GM23248 (cell line): ENCODE measurements around the gene CHD3. TPM values are rescaled to one million over a fixed set of nuclear protein-coding genes. Genes with fewer than 3 reads are reported as not detected.

ENCODE experiments used
- DNase-seq: peaks from one replicate; pipeline ENCODE4 v3.0.0-alpha.2; 2015
- H2AFZ ChIP-seq: fragments of 200-600 bp; sonication (generic); 2 replicates; pipeline ENCODE4 v1.6.1; 2016; ENCODE audit warnings: antibody characterized with exemption
- H3F3A ChIP-seq: fragments of 200-600 bp; sonication (generic); 2 replicates; pipeline ENCODE4 v1.6.1; 2016; ENCODE audit warnings: mild to moderate bottlenecking, antibody characterized with exemption, mixed run types; ENCODE audit not compliant: insufficient read depth
- H3K27ac ChIP-seq: fragments of 200-600 bp; sonication (generic); 2 replicates; pipeline ENCODE4 v1.5.1; 2016; ENCODE audit warnings: mild to moderate bottlenecking
- H3K27me3 ChIP-seq: fragments of 200-600 bp; sonication (generic); replicated peaks from 2 replicates; pipeline ENCODE4 v1.6.1; 2016; ENCODE audit warnings: mild to moderate bottlenecking; ENCODE audit not compliant: insufficient read depth
- H3K36me3 ChIP-seq: fragments of 200-600 bp; sonication (generic); 2 replicates; pipeline ENCODE4 v1.6.1; 2016; ENCODE audit warnings: low read depth, mild to moderate bottlenecking
- H3K4me1 ChIP-seq: fragments of 200-600 bp; sonication (generic); 2 replicates; pipeline ENCODE4 v1.6.1; 2016; ENCODE audit warnings: mild to moderate bottlenecking; ENCODE audit not compliant: insufficient read depth
- H3K4me2 ChIP-seq: fragments of 200-600 bp; sonication (generic); one replicate; pipeline ENCODE4 v1.6.1; 2016; ENCODE audit warnings: mild to moderate bottlenecking; ENCODE audit not compliant: unreplicated experiment
- H3K4me3 ChIP-seq: fragments of 200-600 bp; sonication (generic); 2 replicates; pipeline ENCODE4 v1.5.1; 2016; ENCODE audit warnings: mild to moderate bottlenecking
- H3K79me2 ChIP-seq: fragments of 200-600 bp; sonication (generic); 2 replicates; pipeline ENCODE4 v1.6.1; 2016; ENCODE audit warnings: mild to moderate bottlenecking; ENCODE audit not compliant: insufficient read depth
- H3K9ac ChIP-seq: fragments of 200-600 bp; sonication (generic); 2 replicates; pipeline ENCODE4 v1.6.1; 2016; ENCODE audit warnings: mild to moderate bottlenecking
- H3K9me2 ChIP-seq: fragments of 200-600 bp; sonication (generic); 2 replicates; pipeline ENCODE4 v1.6.1; 2016; ENCODE audit warnings: mixed run types, mild to moderate bottlenecking, moderate library complexity; ENCODE audit not compliant: insufficient read depth
- H3K9me3 ChIP-seq: fragments of 200-600 bp; sonication (generic); one replicate; pipeline ENCODE4 v1.6.1; 2017; ENCODE audit warnings: low read depth
- H4K20me1 ChIP-seq: fragments of 200-600 bp; sonication (generic); 2 replicates; pipeline ENCODE4 v1.6.0; 2016; ENCODE audit not compliant: insufficient read depth
- EZH2 ChIP-seq: fragments of 200-600 bp; sonication (generic); IDR thresholded peaks from 2 replicates; pipeline ENCODE4 v1.6.1; 2018; ENCODE audit warnings: antibody characterized with exemption, mild to moderate bottlenecking; ENCODE audit not compliant: insufficient read depth, poor library complexity, severe bottlenecking
- EZH2phosphoT487 ChIP-seq: fragments of 200-600 bp; sonication (generic); IDR thresholded peaks from 2 replicates; pipeline ENCODE4 v1.6.1; 2018; ENCODE audit warnings: antibody characterized with exemption, moderate library complexity, mild to moderate bottlenecking, low read depth; ENCODE audit not compliant: insufficient read depth
- WGBS, 2 experiments: methylation state at CpG; one replicate each; pipeline ENCODE4 v1.1.6; 2015 to 2017; ENCODE audit warnings: low lambda C conversion rate in 2 of 2, low coverage in 1 of 2; ENCODE audit errors: missing lambda C conversion rate in 2 of 2; 5-methylcytosine and 5-hydroxymethylcytosine counted together
- in situ Hi-C: fragments of 300-500 bp; cut with MboI; formaldehyde crosslinking; loops from 2 replicates; pipeline ENCODE4 v1.15.0; 2020
- polyA plus RNA-seq: library from polyadenylated mRNA; unstranded; fragments of >200 nt; fragmentation: Nextera tagmentation; extraction: Ambion mirVana; gene quantifications from 2 replicates; pipeline ENCODE4 v1.2.1, GENCODE V29; 2016
- total RNA-seq: library from RNA; depleted of rRNA; stranded (reverse); fragments of >200 nt; shearing (Covaris generic); gene quantifications from 2 replicates; pipeline ENCODE4 v1.2.3, GENCODE V29; 2014

CHD3 gene
- total and polyA plus RNA-seq, 2 experiments from 2014 or later: 16.0 to 73.6 TPM

DNA sequence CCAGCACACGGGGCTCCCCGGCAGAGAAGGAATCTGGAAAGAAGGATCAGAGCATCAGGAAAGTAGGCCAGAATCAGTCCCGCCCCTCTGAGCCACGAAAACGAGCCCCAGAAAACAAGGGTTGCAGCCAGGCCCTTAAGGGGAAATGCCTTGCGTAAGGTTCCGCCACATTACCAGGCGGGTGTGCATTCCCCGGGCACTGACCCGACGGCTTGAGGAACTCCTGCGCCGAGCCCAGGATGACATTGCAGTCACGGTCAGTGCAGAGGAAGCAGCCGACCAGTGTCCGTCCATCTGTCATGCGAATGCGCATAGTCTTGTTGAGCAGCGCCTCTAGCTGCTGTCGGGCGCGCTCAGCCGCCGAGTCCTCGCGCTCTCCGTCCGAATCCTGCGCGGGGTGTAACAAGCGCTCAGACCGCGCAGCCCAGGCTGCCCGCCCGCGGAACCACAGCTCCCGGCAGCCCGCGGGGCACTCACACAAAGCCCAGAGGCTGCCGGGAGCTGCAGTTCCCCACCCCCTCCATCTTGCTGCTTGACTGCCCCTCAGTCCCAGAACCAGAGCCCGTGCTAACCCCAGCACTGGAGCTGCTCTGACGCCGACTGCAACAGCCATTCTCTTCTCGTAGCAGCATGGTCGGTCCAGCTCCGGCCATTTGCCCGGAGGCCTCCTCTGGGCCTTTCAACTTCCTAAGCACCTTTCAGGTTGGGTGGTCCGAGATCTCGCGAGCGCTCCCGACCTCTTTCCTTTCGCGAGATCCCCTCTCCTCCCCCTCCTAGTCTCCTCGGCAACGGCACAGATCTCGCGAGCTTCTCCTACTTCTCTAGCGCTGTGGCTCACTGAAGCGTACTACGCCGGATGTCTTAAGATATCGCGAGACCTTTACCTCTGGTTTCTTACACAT lies 31.5 kb upstream of the CHD3 start, which contains the start of gene NAA38:
Gene NAA38, minus strand, starts transcription at position 749 of the 902 bp plus-strand sequence. Its CDS starts 96 bp downstream, at position 653.
- peaks cover 26% of the 10 kb centered on the region; the same call in 1 of the 2 replicates for H3F3A ChIP-seq
- peaks cover 38% of the 10 kb centered on the region for H3K79me2 ChIP-seq
- no peaks in the 10 kb centered on the region for H3K9me3 ChIP-seq
- H3K4me3 ChIP-seq: peak within 1 kb of the TSS; percentile 80
- H3K36me3 ChIP-seq: no peaks in the 10 kb centered on the region
- H3K4me2 ChIP-seq: peak within 1 kb of the TSS; percentile 93
- peak within 1 kb of the TSS; percentile 88 for H3K27ac ChIP-seq
- no peaks in the 10 kb centered on the region for H3K9me2 ChIP-seq
- in situ Hi-C loops: loop anchor here (10.0 kb wide), 1 partner anchor 112 kb away; no protein-coding TSS in a partner anchor
- DNase-seq: peak; percentile 100
- no peaks in the 10 kb centered on the region for H4K20me1 ChIP-seq
- H3K27me3 ChIP-seq: no peaks in the 10 kb centered on the region
- H3K9ac ChIP-seq: peak within 1 kb of the TSS; percentile 86
- peak within 1 kb of the TSS; percentile 84 for H2AFZ ChIP-seq
- WGBS, 2 experiments: 0 to 2% methylated on average over 64 of the region's 64 CpGs
- TF ChIP-seq EZH2: no peak
- no peak for TF ChIP-seq EZH2phosphoT487
- 0 out of 2 replicates have a peak, but pooled peaks cover 17% of the 10 kb centered on the region for H3K4me1 ChIP-seq

DNA sequence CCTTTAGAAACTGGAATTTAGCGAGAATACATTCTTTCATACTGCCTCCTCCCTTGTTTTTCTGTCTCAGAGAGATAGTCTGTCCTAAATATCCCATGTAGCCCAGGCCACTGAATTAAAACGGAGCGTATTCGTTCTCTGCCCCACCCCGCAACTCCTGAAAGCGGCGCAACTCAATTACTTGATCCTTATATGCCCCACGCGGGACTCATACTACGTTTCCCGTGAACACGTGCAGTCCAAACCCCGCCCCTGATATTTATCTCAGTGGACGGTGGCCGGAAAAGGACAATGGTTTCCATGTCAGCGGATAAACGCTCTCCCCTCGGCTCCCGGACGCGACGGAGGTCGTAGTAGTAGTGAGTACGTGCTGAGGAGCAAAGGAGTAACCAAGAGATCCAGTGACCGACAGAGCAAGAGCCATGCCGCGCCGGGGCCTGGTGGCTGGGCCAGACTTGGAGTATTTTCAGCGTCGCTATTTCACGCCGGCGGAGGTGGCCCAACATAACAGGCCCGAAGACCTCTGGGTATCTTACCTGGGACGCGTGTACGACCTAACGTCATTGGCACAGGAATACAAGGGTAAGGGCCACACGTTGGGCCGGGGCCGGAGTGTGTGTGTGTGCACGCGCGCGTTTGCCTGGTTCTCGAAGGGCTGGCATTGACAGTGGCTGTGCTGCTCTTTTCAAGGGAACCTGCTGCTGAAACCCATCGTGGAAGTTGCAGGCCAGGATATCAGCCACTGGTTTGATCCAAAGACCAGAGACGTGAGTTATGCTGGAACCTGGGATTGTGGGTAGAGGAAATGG lies 30.7 kb upstream of the CHD3 start, which contains the start of gene CYB5D1:
Gene CYB5D1, plus strand, starts transcription at position 291 of the 809 bp plus-strand sequence. Its CDS starts 132 bp downstream, at position 423.
- DNase-seq: peak; percentile 98
- Histone ChIP-seq H3K9ac (peak within 1 kb of the TSS; percentile 86), H3K9me3 (no peaks in the 10 kb centered on the region), H3K27me3 (no peaks in the 10 kb centered on the region), H3K79me2 (peaks cover 34% of the 10 kb centered on the region), H3K36me3 (no peaks in the 10 kb centered on the region), H2AFZ (peak within 1 kb of the TSS; percentile 84), H3K4me3 (peak within 1 kb of the TSS; percentile 80), H3F3A (peaks cover 26% of the 10 kb centered on the region; the same call in 1 of the 2 replicates), H3K27ac (peak within 1 kb of the TSS; percentile 88), H3K4me2 (peak within 1 kb of the TSS; percentile 93), H3K9me2 (no peaks in the 10 kb centered on the region), H4K20me1 (no peaks in the 10 kb centered on the region), H3K4me1 (0 out of 2 replicates have a peak, but pooled peaks cover 17% of the 10 kb centered on the region)
- 1% methylated on average over 48 of the region's 48 CpGs for WGBS, 2 experiments
- in situ Hi-C loops: loop anchor here (10.0 kb wide), 1 partner anchor 113 kb away; no protein-coding TSS in a partner anchor
- TF ChIP-seq EZH2: no peak
- TF ChIP-seq EZH2phosphoT487: no peak

DNA sequence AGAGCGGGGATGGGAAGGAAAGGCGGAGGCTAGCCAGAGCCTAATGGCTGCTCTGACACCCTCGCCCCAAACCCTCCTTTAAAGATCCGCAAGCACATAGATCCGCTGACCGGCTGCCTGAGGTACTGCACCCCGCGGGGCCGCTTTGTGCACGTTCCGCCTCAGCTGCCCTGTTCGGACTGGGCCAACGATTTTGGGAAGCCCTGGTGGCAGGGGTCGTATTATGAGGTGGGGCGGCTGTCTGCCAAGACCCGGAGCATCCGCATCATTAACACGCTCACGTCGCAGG lies 30.1 kb upstream of the CHD3 start:
- H2AFZ ChIP-seq: peak overlapping the region; percentile 84
- H3K27me3 ChIP-seq: no peaks in the 10 kb centered on the region
- H3K4me2 ChIP-seq: peak overlapping the region; percentile 93
- in situ Hi-C loops: loop anchor here (10.0 kb wide), 1 partner anchor 114 kb away; no protein-coding TSS in a partner anchor
- peak; percentile 92 for DNase-seq
- H3K9me2 ChIP-seq: no peaks in the 10 kb centered on the region
- no peaks in the 10 kb centered on the region for H3K36me3 ChIP-seq
- H3K9ac ChIP-seq: peak overlapping the region; percentile 86
- peak overlapping the region; percentile 80 for H3K4me3 ChIP-seq
- peaks cover 32% of the 10 kb centered on the region for H3K79me2 ChIP-seq
- TF ChIP-seq EZH2phosphoT487 (no peak), EZH2 (no peak)
- no peaks in the 10 kb centered on the region for H3K9me3 ChIP-seq
- H3F3A ChIP-seq: peaks cover 28% of the 10 kb centered on the region; the same call in 1 of the 2 replicates
- H3K4me1 ChIP-seq: 0 out of 2 replicates have a peak, but pooled peaks cover 17% of the 10 kb centered on the region
- 3 to 4% methylated on average over 17 to 20 of the region's 20 CpGs for WGBS, 2 experiments
- no peaks in the 10 kb centered on the region for H4K20me1 ChIP-seq
- peak overlapping the region; percentile 88 for H3K27ac ChIP-seq

DNA sequence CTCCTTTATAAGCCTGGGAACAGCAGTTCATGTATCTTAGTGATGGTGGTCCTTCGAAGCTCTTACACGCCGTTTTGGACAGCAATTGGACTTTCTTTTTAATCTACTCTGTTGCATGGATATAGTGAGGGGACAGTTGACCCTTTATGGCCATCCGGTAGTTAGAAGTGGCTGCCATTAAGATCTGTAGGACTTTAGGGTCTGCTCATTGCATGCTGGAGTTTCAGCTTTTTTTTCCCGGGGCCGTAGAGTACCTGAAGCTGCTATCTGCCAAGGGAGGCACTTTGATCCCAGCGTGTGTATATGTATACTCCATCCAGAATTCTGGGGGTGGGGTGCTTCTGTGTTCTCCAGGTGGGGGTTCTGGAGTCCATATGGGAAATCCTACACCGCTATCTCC lies 29.6 kb upstream of the CHD3 start:
- in situ Hi-C loops: loop anchor here (10.0 kb wide), 1 partner anchor 114 kb away; no protein-coding TSS in a partner anchor
- H2AFZ ChIP-seq: peak overlapping the region; percentile 84; the same call in 1 of the 2 replicates
- WGBS, 2 experiments: 71 to 73% methylated on average over 8 of the region's 8 CpGs
- H3K9ac ChIP-seq: peak overlapping the region; percentile 86
- DNase-seq: no peak
- H3K27ac ChIP-seq: 0 out of 2 replicates have a peak overlapping the region, but pooled peaks have one; percentile 88
- H3K9me3 ChIP-seq: no peaks in the 10 kb centered on the region
- H3K79me2 ChIP-seq: peaks cover 32% of the 10 kb centered on the region
- TF ChIP-seq EZH2 (no peak), EZH2phosphoT487 (no peak)
- H3K4me1 ChIP-seq: 0 out of 2 replicates have a peak, but pooled peaks cover 17% of the 10 kb centered on the region
- H3K4me3 ChIP-seq: peak overlapping the region; percentile 80
- H3K27me3 ChIP-seq: no peaks in the 10 kb centered on the region
- peaks cover 30% of the 10 kb centered on the region; the same call in 1 of the 2 replicates for H3F3A ChIP-seq
- H3K4me2 ChIP-seq: peak overlapping the region; percentile 93
- no peaks in the 10 kb centered on the region for H4K20me1 ChIP-seq
- H3K9me2 ChIP-seq: no peaks in the 10 kb centered on the region
- H3K36me3 ChIP-seq: 0 out of 2 replicates have a peak, but pooled peaks cover 3% of the 10 kb centered on the region
